Right lung (tissue), 10 donors: ENCODE results near the gene FAM171A1. TPM values are rescaled to one million over a fixed set of nuclear protein-coding genes. Genes with fewer than 3 reads are reported as not detected.
A peak's percentile ranks its signal among the peaks of the same experiment; 100 is the strongest.
"Not testable (repeated sequence)": the region's sequence is repeated elsewhere in the genome, so short reads cannot be mapped to it uniquely, and the experiment has no call there.

Source experiments
- DNase-seq, 2 donors: peaks; one replicate each; pipeline ENCODE4 v3.0.0-alpha.2; 2013
- long read RNA-seq, 8 donors: transcript quantifications; one replicate each; lab custom pipeline, GENCODE V29; 2026
- polyA plus RNA-seq, 5 donors: library from polyadenylated mRNA; unstranded; fragments of 120-200 nt; gene quantifications; one replicate each; pipeline versions ENCODE4 v1.2.1 to v1.2.3, GENCODE V29; 2013; ENCODE audit warnings: inconsistent platforms in 1 of 5, low replicate concordance in 1 of 5; ENCODE audit not compliant: insufficient read length in 5 of 5, insufficient read depth in 1 of 5

FAM171A1 gene
- polyA plus RNA-seq = 10 to 100 TPM; 54.4 to 67.0 (median 66.4) TPM
- long read RNA-seq, donor 1, transcript FAM171A1-201 (8 exons, 3,952 nt) = major isoform, 16 of 31 reads
- long read RNA-seq, donor 1, partial matches to known transcripts = 5 of 31 reads
- long read RNA-seq, donor 1, other reads (novel, unspliced or antisense) = 10 of 31 reads
- long read RNA-seq, donor 2, transcript FAM171A1-201 (8 exons, 3,952 nt) = major isoform, 18 of 24 reads
- long read RNA-seq, donor 2, partial matches to known transcripts = 6 of 24 reads
- long read RNA-seq, donor 2, other reads (novel, unspliced or antisense) = 0 of 24 reads
- long read RNA-seq, donor 3, transcript FAM171A1-201 (8 exons, 3,952 nt) = major isoform, 12 of 12 reads
- long read RNA-seq, donor 3, partial matches to known transcripts = 0 of 12 reads
- long read RNA-seq, donor 3, other reads (novel, unspliced or antisense) = 0 of 12 reads
- long read RNA-seq, donor 4, transcript FAM171A1-201 (8 exons, 3,952 nt) = major isoform, 5 of 6 reads
- long read RNA-seq, donor 4, partial matches to known transcripts = 0 of 6 reads
- long read RNA-seq, donor 4, other reads (novel, unspliced or antisense) = 0 of 6 reads
- long read RNA-seq, donor 5, transcript FAM171A1-201 (8 exons, 3,952 nt) = major isoform, 14 of 14 reads
- long read RNA-seq, donor 5, partial matches to known transcripts = 0 of 14 reads
- long read RNA-seq, donor 5, other reads (novel, unspliced or antisense) = 0 of 14 reads
- long read RNA-seq, donor 6, transcript FAM171A1-201 (8 exons, 3,952 nt) = major isoform, 10 of 25 reads
- long read RNA-seq, donor 6, partial matches to known transcripts = 15 of 25 reads
- long read RNA-seq, donor 6, other reads (novel, unspliced or antisense) = 0 of 25 reads
- long read RNA-seq, donor 7, transcript FAM171A1-201 (8 exons, 3,952 nt) = major isoform, 14 of 25 reads
- long read RNA-seq, donor 7, partial matches to known transcripts = 6 of 25 reads
- long read RNA-seq, donor 7, other reads (novel, unspliced or antisense) = 5 of 25 reads
- long read RNA-seq, donor 8, transcript FAM171A1-201 (8 exons, 3,952 nt) = major isoform, 13 of 13 reads
- long read RNA-seq, donor 8, partial matches to known transcripts = 0 of 13 reads
- long read RNA-seq, donor 8, other reads (novel, unspliced or antisense) = 0 of 13 reads

DNA sequence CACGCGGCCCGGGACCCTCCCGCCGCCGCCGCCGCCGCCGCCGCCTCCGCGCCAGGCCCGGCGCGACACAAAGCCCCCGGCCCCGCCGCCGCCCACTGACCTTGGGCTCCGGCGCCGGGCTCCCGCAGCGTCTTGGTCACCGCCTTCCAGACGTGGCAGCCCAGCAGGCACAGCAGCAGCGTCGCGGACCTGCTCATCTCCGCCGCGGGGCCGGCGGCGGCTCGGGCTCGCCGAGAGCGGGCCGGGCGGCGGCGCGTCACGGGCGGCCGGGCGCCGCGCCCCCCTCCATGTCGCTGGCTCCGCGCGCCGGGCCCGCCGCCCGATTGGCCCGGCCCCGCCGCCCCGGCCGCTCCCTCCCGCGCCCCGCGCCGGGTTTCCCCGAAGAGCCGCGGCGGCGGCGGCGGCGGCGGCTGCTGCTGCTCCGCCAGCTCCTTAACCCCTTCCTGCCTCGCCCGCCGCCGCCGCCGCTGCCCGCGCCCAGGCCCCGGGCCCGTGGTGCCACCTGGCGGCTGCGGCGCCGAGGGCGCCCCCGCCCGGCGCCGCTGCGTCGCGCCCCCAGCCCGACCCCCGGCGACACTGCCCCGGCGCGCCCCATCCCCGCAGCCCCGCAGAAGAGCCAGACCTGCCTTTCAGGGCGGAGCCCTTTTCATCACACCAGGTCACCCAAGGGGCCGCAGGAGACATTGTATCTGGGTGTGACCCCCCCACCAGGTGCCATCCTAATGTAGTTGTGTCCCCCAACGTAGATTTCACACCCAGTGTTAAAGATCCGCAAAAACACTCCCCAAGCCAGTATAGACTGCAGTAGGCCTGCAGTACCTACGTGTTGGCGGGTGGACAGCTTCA is at the start of gene FAM171A1:
TSS of gene FAM171A1 (minus strand) at position 434 of the 846 bp plus-strand sequence. CDS start at position 197, 237 bp downstream.
- DNase-seq = peak; percentile 51 to 53

DNA sequence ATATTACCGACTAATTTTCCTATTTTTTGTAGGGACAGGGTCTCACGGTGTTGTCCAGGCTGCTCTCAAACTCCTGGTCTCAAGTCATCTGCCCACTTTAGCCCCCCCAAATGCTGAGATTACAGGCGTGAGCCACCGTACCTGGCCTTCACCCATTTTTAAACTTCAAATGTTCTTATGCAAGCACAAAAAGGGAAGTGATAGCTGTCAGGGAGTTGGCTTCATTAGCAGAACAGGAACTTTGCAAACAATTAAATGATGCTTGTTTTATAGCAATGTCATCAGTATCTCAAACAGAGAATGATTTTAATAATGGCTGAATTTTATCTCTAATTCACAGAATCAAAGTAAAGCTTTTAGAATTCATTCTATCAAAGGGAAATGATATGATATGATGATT is 49.8 kb upstream of the FAM171A1 start:
- DNase-seq = no peak

DNA sequence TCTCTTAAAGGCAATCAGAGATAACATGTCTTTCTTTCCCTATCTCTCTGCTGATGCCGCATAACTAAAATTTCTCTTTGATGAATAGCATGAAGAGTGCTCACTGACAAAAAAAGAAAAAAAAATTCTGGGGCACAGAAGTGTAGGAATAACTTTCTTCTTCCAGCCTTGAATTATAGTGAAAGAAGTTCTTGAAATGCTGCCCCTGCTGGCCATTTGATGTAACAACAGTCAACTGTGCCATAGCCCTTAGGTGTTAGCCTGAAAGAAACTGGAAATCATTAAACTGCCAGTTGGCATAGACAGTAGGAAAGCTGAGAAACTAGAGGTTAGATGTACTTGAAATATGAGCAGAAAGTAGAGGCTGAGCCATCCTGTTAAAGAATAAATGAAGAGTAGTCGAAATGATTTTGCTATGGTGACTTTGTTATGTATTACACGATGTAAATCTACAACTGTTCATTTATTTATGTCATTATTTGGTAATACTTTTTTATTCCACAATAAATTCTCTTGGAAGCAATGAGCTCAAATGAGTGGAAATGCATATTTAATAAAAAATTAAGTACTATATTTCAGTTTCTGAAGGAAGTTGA is 48.3 kb upstream of the FAM171A1 start:
- DNase-seq = no peak

- no peak for DNase-seq
Observed at GRCh38 chr10:15416034-15416433, 44.9 kb upstream of the FAM171A1 start.

DNA sequence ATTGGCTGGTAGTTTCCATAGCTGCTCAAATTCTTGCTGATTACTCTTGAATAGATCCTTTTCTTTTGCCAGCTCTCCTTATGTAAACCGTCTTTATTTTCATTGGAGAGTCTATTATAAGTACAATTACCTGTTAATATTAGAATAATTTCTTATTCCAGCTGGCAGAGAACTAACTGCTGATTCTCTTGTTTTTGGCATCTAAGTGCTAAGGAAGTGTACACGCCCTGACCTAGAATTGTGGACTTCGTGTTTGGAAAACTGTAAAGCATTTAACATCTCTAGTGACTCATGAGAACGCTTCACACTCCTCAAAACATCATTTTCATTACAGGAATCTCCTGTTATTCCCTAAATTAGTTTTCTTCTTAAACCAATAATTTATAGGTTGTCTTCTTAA is 39.9 kb upstream of the FAM171A1 start:
- no peak for DNase-seq

DNA sequence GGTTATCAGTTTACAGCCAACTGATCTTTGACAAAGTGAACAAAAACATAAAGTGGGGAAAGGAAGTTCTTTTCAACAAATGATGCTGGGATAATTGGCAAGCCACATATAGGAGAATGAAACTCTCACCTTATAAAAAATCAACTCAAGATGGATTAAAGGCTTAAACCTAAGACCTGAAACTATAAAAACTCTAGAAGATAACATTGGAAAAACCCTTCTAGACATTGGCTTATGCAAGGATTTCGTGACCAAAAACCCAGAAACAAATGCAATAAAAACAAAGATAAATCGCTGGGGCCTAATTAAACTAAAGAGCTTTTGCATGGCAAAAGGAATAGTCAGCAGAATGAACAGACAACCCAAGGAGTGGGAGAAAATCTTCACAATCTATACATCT is 38.3 kb upstream of the FAM171A1 start:
- DNase-seq = not testable (repeated sequence)

GRCh38 chr10:15408557-15408956 is 37.5 kb upstream of the FAM171A1 start:
- no peak for DNase-seq

- no peak for DNase-seq
Observed at GRCh38 chr10:15405319-15405718, 34.2 kb upstream of the FAM171A1 start.

DNA sequence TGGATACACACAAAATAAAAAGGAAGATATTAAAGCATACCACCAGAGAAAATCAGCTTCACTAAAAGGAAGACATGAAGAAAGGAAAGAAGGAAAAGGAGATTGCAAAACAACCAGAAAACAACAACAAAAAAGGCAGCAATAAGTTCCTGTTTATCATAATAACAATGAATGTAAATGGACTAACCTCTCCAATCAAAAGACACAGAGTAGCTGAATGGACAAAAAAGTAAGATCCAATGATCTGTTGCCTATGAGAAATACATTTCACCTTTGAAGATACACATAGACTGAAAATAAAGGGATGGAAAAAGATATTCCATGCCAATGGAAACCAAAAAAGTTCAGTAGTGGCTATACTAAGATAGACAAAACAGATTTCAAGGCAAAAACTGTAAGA is 30.3 kb upstream of the FAM171A1 start:
- no peak for DNase-seq

DNA sequence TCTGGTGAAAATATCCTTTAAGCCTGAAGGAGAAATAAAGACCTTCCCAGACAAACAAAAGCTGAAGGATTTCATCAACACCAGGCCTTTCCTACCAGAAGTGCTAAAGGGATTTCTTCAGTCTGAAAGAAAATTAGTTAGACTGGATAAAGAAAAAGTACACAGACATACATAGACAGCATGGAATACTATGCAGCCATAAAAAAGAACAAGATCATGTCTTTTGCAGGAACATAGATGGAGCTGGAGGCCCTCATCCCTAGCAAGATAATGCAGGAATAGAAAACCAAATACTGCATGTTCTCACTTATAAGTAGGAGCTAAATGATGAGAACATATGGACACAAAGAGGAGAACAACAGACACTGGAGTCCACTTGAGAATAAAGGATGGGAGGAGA is 29.4 kb upstream of the FAM171A1 start:
- DNase-seq = not testable (repeated sequence)

DNA sequence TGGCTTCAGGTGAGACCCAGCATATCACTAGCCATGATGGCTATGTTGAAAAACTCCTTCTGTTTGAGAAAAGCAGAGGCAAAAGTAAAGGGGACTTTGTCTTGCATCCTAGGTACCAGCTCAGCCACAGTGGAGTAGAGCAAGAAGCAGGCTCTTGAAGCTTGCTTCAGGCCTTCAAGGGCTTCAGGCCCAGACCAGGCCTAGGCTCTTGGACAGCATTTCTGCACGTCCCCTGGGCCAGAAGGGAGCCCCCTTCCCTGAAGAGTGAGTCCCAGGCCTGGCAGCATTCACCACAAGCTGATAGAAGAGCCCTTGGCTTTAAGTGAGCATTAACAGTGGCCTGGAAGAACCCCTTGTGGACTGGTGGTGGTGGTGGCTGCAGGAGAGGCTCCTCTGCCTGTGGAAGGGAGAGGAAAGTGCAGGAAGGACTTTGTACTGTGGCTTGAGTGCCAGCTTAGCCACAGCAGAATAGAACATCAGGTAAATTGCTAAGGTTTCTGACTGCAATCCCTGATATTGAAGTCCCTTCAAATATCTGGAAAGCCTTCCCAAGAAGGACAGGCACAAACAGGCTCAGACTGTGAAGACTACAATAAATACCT is 28.1 kb upstream of the FAM171A1 start:
- DNase-seq = no peak

DNA sequence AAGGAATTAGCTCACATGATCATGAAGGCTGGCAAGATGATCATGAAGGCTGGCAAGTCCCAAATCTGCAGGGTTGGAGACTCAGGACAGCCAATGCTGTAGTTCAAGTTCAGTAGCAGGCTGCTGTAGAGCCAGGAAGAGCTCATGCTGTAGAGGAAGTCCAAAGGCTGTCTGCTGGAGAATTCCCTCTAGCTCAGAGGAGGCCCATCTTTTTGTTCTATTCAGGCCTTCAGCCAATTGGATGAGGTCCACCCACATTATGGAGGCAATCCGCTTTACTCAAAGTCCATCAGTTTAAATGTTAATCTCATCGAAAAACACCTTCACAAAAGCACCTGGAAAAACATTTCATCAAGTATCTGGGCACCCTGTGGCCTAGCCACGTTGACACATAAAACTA is 24.8 kb upstream of the FAM171A1 start:
- DNase-seq = no peak

GRCh38 chr10:15393139-15393825 is 22.2 kb upstream of the FAM171A1 start:
- DNase-seq = no peak

DNA sequence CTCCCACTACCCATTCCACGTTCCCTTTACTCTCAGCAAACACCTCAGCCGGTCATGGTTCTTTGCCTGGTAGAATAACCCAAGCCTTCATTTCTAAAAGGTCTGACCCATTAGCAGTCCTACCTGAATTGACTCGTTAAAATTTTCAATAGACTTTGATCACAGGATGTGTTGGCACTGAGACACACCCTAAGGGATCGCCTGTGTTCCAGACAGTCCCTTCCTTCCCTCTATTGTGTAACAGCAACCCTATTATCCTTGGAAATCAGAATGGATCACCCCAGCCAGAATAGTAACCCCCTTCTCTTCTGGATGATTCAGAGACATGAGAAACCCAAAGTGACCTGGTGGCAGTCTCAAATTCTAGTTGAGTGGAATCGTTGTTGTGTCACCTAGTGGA is 20.4 kb upstream of the FAM171A1 start:
- no peak for DNase-seq

DNA sequence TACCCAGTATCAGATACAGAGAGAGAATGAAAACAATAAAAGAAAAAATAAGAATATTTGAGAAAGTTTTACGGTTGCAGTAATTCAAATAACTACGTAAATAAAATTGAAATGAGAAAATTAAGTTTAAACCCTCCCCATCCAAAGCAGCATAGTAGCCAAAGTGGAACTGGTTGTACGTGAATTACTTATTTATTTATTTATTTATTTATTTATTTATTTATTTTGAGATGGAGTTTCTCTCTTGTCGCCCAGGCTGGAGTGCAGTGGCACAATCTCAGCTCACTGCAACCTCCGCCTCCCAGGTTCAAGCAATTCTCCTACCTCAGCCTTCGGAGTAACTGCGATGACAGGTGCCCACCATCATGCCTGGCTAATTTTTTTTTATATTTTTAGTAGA is 17.1 kb upstream of the FAM171A1 start:
- not testable (repeated sequence) for DNase-seq

- DNase-seq = no peak
Observed at GRCh38 chr10:15387021-15387420, 15.9 kb upstream of the FAM171A1 start.

DNA sequence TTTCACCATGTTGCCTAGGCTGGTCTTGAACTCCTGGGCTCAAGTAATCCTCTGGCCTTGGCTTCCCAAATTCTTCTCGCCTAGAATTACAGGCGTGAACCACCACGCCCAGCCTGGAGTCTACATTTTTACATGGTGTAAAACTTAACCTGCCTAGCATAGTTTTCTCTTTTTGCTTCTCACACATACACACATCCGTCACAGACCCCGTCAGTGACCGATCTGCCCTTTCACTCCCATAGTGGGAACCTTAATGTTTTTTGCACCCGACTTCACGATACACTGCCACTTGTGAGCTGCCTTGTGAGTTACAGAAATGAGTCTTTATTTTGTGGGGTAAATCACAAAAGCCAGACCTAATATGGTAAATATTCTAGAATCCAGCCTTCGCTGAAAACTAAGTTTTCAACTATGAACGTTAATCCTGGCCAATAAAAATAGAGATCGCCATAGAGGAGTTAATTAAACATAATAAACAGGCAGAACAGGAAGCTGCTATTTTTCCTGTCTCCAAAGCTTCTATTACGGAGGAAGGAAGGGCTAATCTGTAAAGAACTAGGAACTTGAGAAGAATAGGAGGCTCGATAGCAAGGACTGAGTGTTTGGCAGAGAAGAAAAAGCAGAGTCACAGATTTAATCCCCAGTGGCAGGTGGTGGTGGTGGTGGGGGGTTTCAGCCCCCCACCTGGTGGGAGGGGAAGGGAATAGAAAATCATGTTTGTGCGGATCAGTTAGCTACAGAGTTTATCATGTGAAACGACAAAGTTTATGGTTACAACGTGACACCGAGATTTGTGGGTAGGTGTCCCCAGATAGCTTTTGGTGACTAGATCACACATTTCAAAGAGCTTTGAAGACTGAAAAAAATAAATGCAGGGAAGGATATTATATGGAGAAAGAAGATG is 14.7 kb upstream of the FAM171A1 start:
- DNase-seq = no peak

GRCh38 chr10:15381420-15381819 is 10.3 kb upstream of the FAM171A1 start:
- no peak for DNase-seq

DNA sequence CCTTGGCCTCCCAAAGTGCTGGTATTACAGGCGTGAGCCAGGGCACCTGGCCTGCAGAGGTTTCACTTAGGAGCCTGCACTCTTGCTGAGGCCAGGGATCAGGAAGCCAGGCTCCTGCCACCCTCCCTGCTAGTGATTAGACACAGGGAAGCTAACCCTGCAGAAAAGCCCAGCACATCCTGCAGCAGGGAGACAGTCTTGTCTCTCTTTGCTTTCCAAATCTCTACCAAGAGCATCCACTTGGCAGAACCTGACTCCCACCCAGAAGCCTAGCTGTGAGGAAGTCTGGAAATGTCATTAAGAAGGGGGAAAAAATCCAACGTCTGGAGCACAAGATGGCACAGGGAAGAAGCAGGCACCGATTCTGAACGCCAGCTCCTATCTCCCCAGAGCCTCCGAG is 8.0 kb upstream of the FAM171A1 start:
- no peak for DNase-seq
